ENCODE data around the gene FAM216B.
"Not testable (repeated sequence)": the region's sequence is repeated elsewhere in the genome, so short reads cannot be mapped to it uniquely, and the experiment has no call there.

FAM216B gene

GRCh38 chr13:42758515-42758914 is 22.9 kb upstream of the FAM216B start:
- no peaks in the 10 kb centered on the region for H3K9me3 ChIP-seq (ENCODE audit: control insufficient read depth, insufficient read depth, low read length)
- H3K9ac ChIP-seq (ENCODE audit: low read depth, low read length): no peak overlapping the region
- H3K4me1 ChIP-seq (ENCODE audit: insufficient read depth, low read length): peaks cover 1% of the 10 kb centered on the region; the same call in 1 of the 2 replicates

GRCh38 chr13:42760951-42761350 is 20.4 kb upstream of the FAM216B start:
- no peaks in the 10 kb centered on the region for H3K9me3 ChIP-seq (ENCODE audit: control insufficient read depth, insufficient read depth, low read length)
- H3K4me1 ChIP-seq (ENCODE audit: insufficient read depth, low read length): no peaks in the 10 kb centered on the region; the same call in 1 of the 2 replicates
- H3K36me3 ChIP-seq (ENCODE audit: insufficient read depth, low read length): no peaks in the 10 kb centered on the region
- H3K9ac ChIP-seq (ENCODE audit: low read depth, low read length): no peak overlapping the region

More at GRCh38 chr13:42758515-42758914, 22.9 kb upstream of the FAM216B start:
- H3K36me3 ChIP-seq (ENCODE audit: insufficient read depth, low read length): no peaks in the 10 kb centered on the region

GRCh38 chr13:42762251-42762650 is 19.1 kb upstream of the FAM216B start:
- H3K4me1 ChIP-seq (ENCODE audit: insufficient read depth, low read length): no peaks in the 10 kb centered on the region; the same call in 1 of the 2 replicates
- H3K9ac ChIP-seq (ENCODE audit: low read depth, low read length): no peak overlapping the region
- H3K9me3 ChIP-seq (ENCODE audit: control insufficient read depth, insufficient read depth, low read length): no peaks in the 10 kb centered on the region
- no peaks in the 10 kb centered on the region for H3K36me3 ChIP-seq (ENCODE audit: insufficient read depth, low read length)

- Histone ChIP-seq H3K36me3 (ENCODE audit: insufficient read depth, low read length) (no peaks in the 10 kb centered on the region), H3K4me1 (ENCODE audit: insufficient read depth, low read length) (no peaks in the 10 kb centered on the region; the same call in 1 of the 2 replicates), H3K9me3 (ENCODE audit: control insufficient read depth, insufficient read depth, low read length) (no peaks in the 10 kb centered on the region), H3K9ac (ENCODE audit: low read depth, low read length) (no peak overlapping the region)
Observed at GRCh38 chr13:42762917-42763316, 18.5 kb upstream of the FAM216B start.

- Histone ChIP-seq H3K4me1 (ENCODE audit: insufficient read depth, low read length) (no peaks in the 10 kb centered on the region; the same call in 1 of the 2 replicates), H3K36me3 (ENCODE audit: insufficient read depth, low read length) (no peaks in the 10 kb centered on the region), H3K9ac (ENCODE audit: low read depth, low read length) (no peak overlapping the region)
Observed at GRCh38 chr13:42766016-42766415, 15.4 kb upstream of the FAM216B start.

GRCh38 chr13:42769650-42770049 is 11.7 kb upstream of the FAM216B start:
- Histone ChIP-seq H3K36me3 (ENCODE audit: insufficient read depth, low read length) (no peaks in the 10 kb centered on the region), H3K9ac (ENCODE audit: low read depth, low read length) (no peak overlapping the region), H3K9me3 (ENCODE audit: control insufficient read depth, insufficient read depth, low read length) (no peaks in the 10 kb centered on the region; the same call in 1 of the 2 replicates), H3K4me1 (ENCODE audit: insufficient read depth, low read length) (no peaks in the 10 kb centered on the region)

More at GRCh38 chr13:42766016-42766415, 15.4 kb upstream of the FAM216B start:
- no peaks in the 10 kb centered on the region for H3K9me3 ChIP-seq (ENCODE audit: control insufficient read depth, insufficient read depth, low read length)

GRCh38 chr13:42776558-42776957 is 4.8 kb upstream of the FAM216B start:
- H3K4me1 ChIP-seq (ENCODE audit: insufficient read depth, low read length); H3K9me3 ChIP-seq (ENCODE audit: control insufficient read depth, insufficient read depth, low read length); H3K36me3 ChIP-seq (ENCODE audit: insufficient read depth, low read length); H3K9ac ChIP-seq (ENCODE audit: low read depth, low read length): not testable (repeated sequence)

GRCh38 chr13:42777467-42777866 is 3.9 kb upstream of the FAM216B start:
- no peak overlapping the region for H3K9ac ChIP-seq (ENCODE audit: low read depth, low read length)
- no peaks in the 10 kb centered on the region; the same call in 1 of the 2 replicates for H3K9me3 ChIP-seq (ENCODE audit: control insufficient read depth, insufficient read depth, low read length)
- H3K4me1 ChIP-seq (ENCODE audit: insufficient read depth, low read length): no peaks in the 10 kb centered on the region
- no peaks in the 10 kb centered on the region for H3K36me3 ChIP-seq (ENCODE audit: insufficient read depth, low read length)

GRCh38 chr13:42780044-42780443 is 1.3 kb upstream of the FAM216B start:
- no peaks in the 10 kb centered on the region for H3K4me1 ChIP-seq (ENCODE audit: insufficient read depth, low read length)
- H3K36me3 ChIP-seq (ENCODE audit: insufficient read depth, low read length): no peaks in the 10 kb centered on the region
- H3K9ac ChIP-seq (ENCODE audit: low read depth, low read length): no peak overlapping the region
- no peaks in the 10 kb centered on the region for H3K9me3 ChIP-seq (ENCODE audit: control insufficient read depth, insufficient read depth, low read length)

GRCh38 chr13:42786715-42787114 is 5.3 kb downstream of the FAM216B start:
- Histone ChIP-seq H3K4me1 (ENCODE audit: insufficient read depth, low read length) (no peaks in the 10 kb centered on the region), H3K36me3 (ENCODE audit: insufficient read depth, low read length) (no peaks in the 10 kb centered on the region), H3K9ac (ENCODE audit: low read depth, low read length) (no peak overlapping the region), H3K9me3 (ENCODE audit: control insufficient read depth, insufficient read depth, low read length) (no peaks in the 10 kb centered on the region)

GRCh38 chr13:42788601-42789000 is 7.2 kb downstream of the FAM216B start:
- H3K36me3 ChIP-seq (ENCODE audit: insufficient read depth, low read length): no peaks in the 10 kb centered on the region
- no peak overlapping the region for H3K9ac ChIP-seq (ENCODE audit: low read depth, low read length)
- H3K4me1 ChIP-seq (ENCODE audit: insufficient read depth, low read length): no peaks in the 10 kb centered on the region
- no peaks in the 10 kb centered on the region for H3K9me3 ChIP-seq (ENCODE audit: control insufficient read depth, insufficient read depth, low read length)

- 0 out of 2 replicates have a peak, but pooled peaks cover 7% of the 10 kb centered on the region for H3K4me1 ChIP-seq (ENCODE audit: insufficient read depth, low read length)
- no peak overlapping the region for H3K9ac ChIP-seq (ENCODE audit: low read depth, low read length)
- H3K36me3 ChIP-seq (ENCODE audit: insufficient read depth, low read length): no peaks in the 10 kb centered on the region
- H3K9me3 ChIP-seq (ENCODE audit: control insufficient read depth, insufficient read depth, low read length): no peaks in the 10 kb centered on the region
Observed at GRCh38 chr13:42792154-42792553, 10.8 kb downstream of the FAM216B start.

GRCh38 chr13:42794577-42795275 is 13.3 kb downstream of the FAM216B start:
- H3K9ac ChIP-seq (ENCODE audit: low read depth, low read length): no peak overlapping the region
- H3K4me1 ChIP-seq (ENCODE audit: insufficient read depth, low read length): 0 out of 2 replicates have a peak, but pooled peaks cover 7% of the 10 kb centered on the region
- no peaks in the 10 kb centered on the region for H3K36me3 ChIP-seq (ENCODE audit: insufficient read depth, low read length)

GRCh38 chr13:42795666-42796065 is 14.3 kb downstream of the FAM216B start:
- no peak overlapping the region for H3K9ac ChIP-seq (ENCODE audit: low read depth, low read length)
- no peaks in the 10 kb centered on the region for H3K36me3 ChIP-seq (ENCODE audit: insufficient read depth, low read length)
- 0 out of 2 replicates have a peak, but pooled peaks cover 7% of the 10 kb centered on the region for H3K4me1 ChIP-seq (ENCODE audit: insufficient read depth, low read length)
- no peaks in the 10 kb centered on the region for H3K9me3 ChIP-seq (ENCODE audit: control insufficient read depth, insufficient read depth, low read length)

More at GRCh38 chr13:42794577-42795275, 13.3 kb downstream of the FAM216B start:
- H3K9me3 ChIP-seq (ENCODE audit: control insufficient read depth, insufficient read depth, low read length): no peaks in the 10 kb centered on the region

- Histone ChIP-seq H3K36me3 (ENCODE audit: insufficient read depth, low read length) (no peaks in the 10 kb centered on the region), H3K9me3 (ENCODE audit: control insufficient read depth, insufficient read depth, low read length) (no peaks in the 10 kb centered on the region), H3K4me1 (ENCODE audit: insufficient read depth, low read length) (0 out of 2 replicates have a peak, but pooled peaks cover 7% of the 10 kb centered on the region), H3K9ac (ENCODE audit: low read depth, low read length) (no peak overlapping the region)
Observed at GRCh38 chr13:42796747-42797356, 15.5 kb downstream of the FAM216B start.
